NB4 (cell line): ENCODE results near the gene STAT1.
A peak's percentile ranks its signal among the peaks of the same experiment; 100 is the strongest.

Experiments used
- DNase-seq: peaks from one replicate; pipeline ENCODE4 v3.0.0; 2010; ENCODE audit warnings: low read depth
- H3K4me3 ChIP-seq: one replicate; pipeline ENCODE4 v1.5.1; 2011; ENCODE audit warnings: mild to moderate bottlenecking, low read depth, low read length, moderate library complexity
- MYC ChIP-seq: IDR thresholded peaks from 2 replicates; pipeline ENCODE4 v1.6.1; 2011; ENCODE audit warnings: low read depth, low read length
- POLR2A ChIP-seq: IDR thresholded peaks from 2 replicates; pipeline ENCODE4 v1.6.1; 2011; ENCODE audit warnings: mild to moderate bottlenecking; ENCODE audit not compliant: insufficient read length; ENCODE audit errors: extremely low read depth
- TF ChIP-seq, protein P1 (sequence below): IDR thresholded peaks from one replicate; pipeline ENCODE4 v1.5.1; 2012; ENCODE audit warnings: low read depth, low read length
- TF ChIP-seq, protein P2 (sequence below): IDR thresholded peaks from 2 replicates; pipeline ENCODE4 v1.6.1; 2011; ENCODE audit warnings: low read depth, low read length

STAT1 gene

DNA sequence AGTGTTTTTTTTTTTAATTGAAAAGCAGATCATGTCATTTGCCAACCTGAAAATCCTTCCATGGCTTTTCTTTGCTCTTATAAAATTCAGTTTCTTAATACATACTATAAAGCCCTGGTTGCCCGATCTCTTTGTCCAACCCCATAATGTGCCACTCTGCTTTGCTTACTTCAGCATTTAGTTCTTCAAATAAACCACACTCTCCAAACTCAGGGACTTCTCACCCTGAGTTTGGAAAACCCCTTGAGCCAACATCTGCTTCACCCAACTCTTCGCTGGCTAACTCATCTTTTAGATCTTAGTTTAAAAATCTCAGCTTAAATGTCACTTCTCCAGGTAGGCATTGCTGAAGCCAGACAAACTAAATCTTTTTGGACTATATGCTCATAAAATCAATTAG lies 1.3 kb upstream of the STAT1 start:
- no peak for DNase-seq

DNA sequence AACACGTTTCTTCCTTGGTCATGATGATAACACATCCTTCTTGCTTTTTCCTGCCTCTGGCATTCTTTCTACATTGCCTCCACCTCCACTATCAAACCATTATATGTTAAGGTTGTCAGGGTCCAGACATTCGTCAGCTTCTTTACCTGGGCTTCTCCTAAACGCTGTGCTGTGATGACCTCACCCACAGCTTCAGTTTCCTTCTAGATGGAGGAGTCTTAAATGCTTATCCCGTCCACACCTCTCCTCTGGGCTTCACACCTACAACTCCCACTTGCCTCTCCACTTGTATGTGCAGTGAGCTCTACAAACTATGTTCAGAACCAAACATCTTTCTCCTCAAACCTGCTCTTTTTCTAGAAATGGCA lies 666 bp upstream of the STAT1 start:
- peak overlapping the region; percentile 64 for H3K4me3 ChIP-seq
- TF ChIP-seq MYC (no peak), POLR2A (no peak)
- TF ChIP-seq, protein P1, sequence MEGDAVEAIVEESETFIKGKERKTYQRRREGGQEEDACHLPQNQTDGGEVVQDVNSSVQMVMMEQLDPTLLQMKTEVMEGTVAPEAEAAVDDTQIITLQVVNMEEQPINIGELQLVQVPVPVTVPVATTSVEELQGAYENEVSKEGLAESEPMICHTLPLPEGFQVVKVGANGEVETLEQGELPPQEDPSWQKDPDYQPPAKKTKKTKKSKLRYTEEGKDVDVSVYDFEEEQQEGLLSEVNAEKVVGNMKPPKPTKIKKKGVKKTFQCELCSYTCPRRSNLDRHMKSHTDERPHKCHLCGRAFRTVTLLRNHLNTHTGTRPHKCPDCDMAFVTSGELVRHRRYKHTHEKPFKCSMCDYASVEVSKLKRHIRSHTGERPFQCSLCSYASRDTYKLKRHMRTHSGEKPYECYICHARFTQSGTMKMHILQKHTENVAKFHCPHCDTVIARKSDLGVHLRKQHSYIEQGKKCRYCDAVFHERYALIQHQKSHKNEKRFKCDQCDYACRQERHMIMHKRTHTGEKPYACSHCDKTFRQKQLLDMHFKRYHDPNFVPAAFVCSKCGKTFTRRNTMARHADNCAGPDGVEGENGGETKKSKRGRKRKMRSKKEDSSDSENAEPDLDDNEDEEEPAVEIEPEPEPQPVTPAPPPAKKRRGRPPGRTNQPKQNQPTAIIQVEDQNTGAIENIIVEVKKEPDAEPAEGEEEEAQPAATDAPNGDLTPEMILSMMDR: no peak
- TF ChIP-seq, protein P2, sequence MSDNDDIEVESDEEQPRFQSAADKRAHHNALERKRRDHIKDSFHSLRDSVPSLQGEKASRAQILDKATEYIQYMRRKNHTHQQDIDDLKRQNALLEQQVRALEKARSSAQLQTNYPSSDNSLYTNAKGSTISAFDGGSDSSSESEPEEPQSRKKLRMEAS: no peak
- no peak for DNase-seq

More for the DNA sequence above, 1.3 kb upstream of the STAT1 start:
- no peak overlapping the region for H3K4me3 ChIP-seq
- TF ChIP-seq, protein P1: no peak
- TF ChIP-seq, protein P2: no peak
- no peak for TF ChIP-seq POLR2A
- TF ChIP-seq MYC: no peak

DNA sequence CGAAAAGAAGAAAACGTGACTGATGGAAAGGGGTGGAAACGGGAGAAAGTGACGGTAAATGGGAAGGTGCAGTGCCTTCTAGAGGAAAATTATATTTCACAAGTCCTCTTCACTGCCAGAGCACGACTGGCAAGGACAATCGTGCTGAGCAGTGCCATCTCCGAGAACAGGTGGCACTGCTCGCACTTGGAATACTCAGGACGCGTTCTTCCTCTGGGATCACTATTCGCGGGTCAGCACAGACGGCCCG lies 364 bp downstream of the STAT1 start:
- DNase-seq: no peak
- TF ChIP-seq, protein P2: no peak
- TF ChIP-seq POLR2A (no peak), MYC (no peak)
- TF ChIP-seq, protein P1: no peak

DNA sequence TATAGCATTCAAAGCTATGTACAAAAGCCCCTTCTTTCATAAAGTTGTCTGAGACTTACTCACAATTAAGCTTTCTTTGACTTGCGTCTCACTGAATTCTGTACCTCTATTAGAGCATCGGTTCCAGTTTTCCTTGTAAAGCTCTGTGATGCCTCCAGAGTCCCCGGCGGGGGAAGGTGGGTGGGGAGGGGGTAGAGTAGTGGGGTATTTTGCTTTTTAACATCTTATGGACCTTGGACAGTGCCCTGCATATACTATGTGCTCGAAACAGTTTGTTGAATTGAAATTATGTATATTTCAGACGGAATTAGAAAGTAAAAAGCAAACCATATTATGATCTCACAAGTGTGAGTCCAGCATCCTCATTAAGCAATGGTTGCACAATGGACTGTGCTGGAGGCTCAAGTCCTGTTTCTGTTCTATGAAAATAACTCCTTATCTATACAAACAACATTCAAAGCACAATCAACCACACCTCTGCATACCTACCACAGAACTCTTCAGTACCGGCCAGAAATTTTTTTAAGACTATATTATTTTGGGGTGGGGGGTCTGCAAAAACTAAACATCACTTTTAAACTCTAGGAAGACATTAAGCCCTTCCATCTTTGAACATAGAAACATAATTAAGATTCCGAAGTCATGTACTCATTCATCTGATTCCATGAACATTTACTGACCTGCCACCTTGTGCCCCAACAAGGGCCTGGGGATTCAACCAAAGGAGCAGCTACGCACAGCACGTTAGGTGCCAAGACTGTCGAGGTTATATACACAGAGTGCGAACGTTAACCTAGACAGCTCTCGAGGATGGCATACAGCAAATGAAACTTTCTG lies 908 bp downstream of the STAT1 start:
- peak overlapping the region; percentile 97 for H3K4me3 ChIP-seq
- peak; percentile 72 for DNase-seq
- TF ChIP-seq, protein P1: no peak
- TF ChIP-seq, protein P2: 0 out of 2 replicates have a peak, but pooled peaks have one; percentile 7

More for the DNA sequence above, 364 bp downstream of the STAT1 start:
- H3K4me3 ChIP-seq: peak overlapping the region; percentile 97

DNA sequence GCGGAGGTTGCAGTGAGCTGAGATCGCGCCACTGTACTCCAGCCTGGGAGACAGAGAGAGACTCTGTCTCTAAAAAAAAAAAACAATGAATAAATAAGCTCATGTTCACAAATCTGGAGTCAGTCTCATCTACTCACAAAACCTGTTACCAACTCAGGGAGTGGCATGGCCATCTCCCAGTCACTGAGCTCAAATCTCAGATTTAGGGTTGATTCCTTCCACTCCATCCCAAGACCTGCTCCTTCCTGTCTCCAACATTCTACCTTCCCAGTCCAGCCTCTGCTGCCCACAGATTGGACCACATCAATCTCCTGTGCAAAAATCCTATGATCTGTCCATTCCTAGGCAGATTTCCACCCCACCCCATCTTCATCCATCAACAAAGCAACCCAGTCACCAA lies 1.6 kb downstream of the STAT1 start:
- peak overlapping the region; percentile 97 for H3K4me3 ChIP-seq
- TF ChIP-seq POLR2A: no peak
- TF ChIP-seq, protein P2: no peak
- TF ChIP-seq, protein P1: no peak
- no peak for TF ChIP-seq MYC
- DNase-seq: no peak
